ENCODE results near the gene CTPS1. TPM values are rescaled to one million over a fixed set of nuclear protein-coding genes. Genes with fewer than 3 reads are reported as not detected.

Gene CTPS1
- polyA plus RNA-seq, 1 donor (not counting 4 experiments of a cell fraction or from before 2014, with no cell fraction given): 43.3 TPM

DNA sequence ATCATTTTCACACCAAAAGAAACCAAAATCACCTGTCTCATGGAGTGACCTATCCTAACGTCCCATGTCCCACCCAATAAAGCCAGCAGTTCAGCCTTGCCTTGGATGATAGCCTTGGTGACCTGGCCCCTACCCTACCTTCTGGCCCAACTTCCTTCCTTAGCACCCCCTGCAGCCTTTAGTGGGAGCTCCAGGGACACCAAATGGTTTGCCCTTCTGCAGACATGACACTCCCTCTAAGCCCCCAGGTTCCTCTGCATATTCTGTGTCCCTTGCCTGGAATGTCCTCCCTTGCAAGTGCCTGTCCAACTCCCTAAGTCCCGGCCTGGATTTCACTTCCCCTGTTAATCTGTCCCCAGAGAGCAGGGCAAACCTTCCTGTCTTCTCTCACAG, 39.9 kb downstream of the CTPS1 start:
- no peak overlapping the region for H3K9ac ChIP-seq (ENCODE audit: control insufficient read depth, extremely low read depth, insufficient read depth, low read length)
- DNase-seq (ENCODE audit: low read depth, low spot score): no peak
- no peaks in the 10 kb centered on the region for H3K27me3 ChIP-seq (ENCODE audit: control insufficient read depth, extremely low read depth, insufficient read depth, low read length)
- no peak overlapping the region for H3K4me2 ChIP-seq (ENCODE audit: control insufficient read depth, extremely low read depth, insufficient read depth, low read depth, low read length)
- H3K9me1 ChIP-seq (ENCODE audit: control insufficient read depth, extremely low read depth, insufficient read depth, low read length): peaks cover 2% of the 10 kb centered on the region
- H3K27ac ChIP-seq (ENCODE audit: control insufficient read depth, insufficient read depth, low read length): no peak overlapping the region
- no peak for TF ChIP-seq CTCF (optimal IDR thresholded peaks at IDR 0.05 in 1 of 3, IDR thresholded peaks at IDR 0.05 in 1 of 3, conservative IDR thresholded peaks at IDR 0.05 in 1 of 3; ENCODE audit: extremely low read depth in 1 of 3, insufficient read depth in 2 of 3, low read length in 3 of 3)
- TF ChIP-seq EZH2 (IDR thresholded peaks at IDR 0.05; ENCODE audit: low read length): no peak
- no peak for FAIRE-seq
- dilution Hi-C loops (cut with MboI; ENCODE audit: extremely low pct_ligation_motif_present, low sequenced_read_pairs): no loop called here
- no peak overlapping the region for H2AFZ ChIP-seq (ENCODE audit: control insufficient read depth, low read length)
- H3K36me3 ChIP-seq (ENCODE audit: control insufficient read depth in 2 of 2, extremely low read depth in 1 of 2, insufficient read depth in 2 of 2, low read length in 2 of 2): peaks cover 22 to 35% of the 10 kb centered on the region in 2 experiments
- H3K4me3 ChIP-seq (ENCODE audit: control insufficient read depth in 2 of 3, extremely low read depth in 1 of 3, insufficient read depth in 2 of 3, low read depth in 1 of 3, low read length in 3 of 3): no peak overlapping the region
- no peaks in the 10 kb centered on the region for H3K79me2 ChIP-seq (ENCODE audit: control insufficient read depth, insufficient read depth, low read length)
- H3K9me3 ChIP-seq (ENCODE audit: control insufficient read depth, low read depth, low read length): no peaks in the 10 kb centered on the region
- H4K20me1 ChIP-seq (ENCODE audit: control insufficient read depth, extremely low read depth, insufficient read depth, low read length): peaks cover 9% of the 10 kb centered on the region
- no peaks in the 10 kb centered on the region for H3K4me1 ChIP-seq (ENCODE audit: control insufficient read depth, extremely low read depth, insufficient read depth, low read length)

- H3K9ac ChIP-seq (ENCODE audit: control insufficient read depth, extremely low read depth, insufficient read depth, low read length): no peak overlapping the region
- H3K27me3 ChIP-seq (ENCODE audit: control insufficient read depth, extremely low read depth, insufficient read depth, low read length): no peaks in the 10 kb centered on the region
- no peak for TF ChIP-seq EZH2 (IDR thresholded peaks at IDR 0.05; ENCODE audit: low read length)
- H3K4me1 ChIP-seq (ENCODE audit: control insufficient read depth, extremely low read depth, insufficient read depth, low read length): no peaks in the 10 kb centered on the region
- no peaks in the 10 kb centered on the region for H3K9me3 ChIP-seq (ENCODE audit: control insufficient read depth, low read depth, low read length)
- no peak overlapping the region for H2AFZ ChIP-seq (ENCODE audit: control insufficient read depth, low read length)
- H3K36me3 ChIP-seq (ENCODE audit: control insufficient read depth in 2 of 2, extremely low read depth in 1 of 2, insufficient read depth in 2 of 2, low read length in 2 of 2): peaks cover 19 to 30% of the 10 kb centered on the region in 2 experiments
- no peak overlapping the region for H3K4me3 ChIP-seq (ENCODE audit: control insufficient read depth in 2 of 3, extremely low read depth in 1 of 3, insufficient read depth in 2 of 3, low read depth in 1 of 3, low read length in 3 of 3)
- H3K79me2 ChIP-seq (ENCODE audit: control insufficient read depth, insufficient read depth, low read length): no peaks in the 10 kb centered on the region
- dilution Hi-C loops (cut with MboI; ENCODE audit: extremely low pct_ligation_motif_present, low sequenced_read_pairs): no loop called here
- FAIRE-seq (no peak), DNase-seq (ENCODE audit: low read depth, low spot score) (no peak)
- no peak overlapping the region for H3K4me2 ChIP-seq (ENCODE audit: control insufficient read depth, extremely low read depth, insufficient read depth, low read depth, low read length)
- H3K27ac ChIP-seq (ENCODE audit: control insufficient read depth, insufficient read depth, low read length): no peak overlapping the region
- H4K20me1 ChIP-seq (ENCODE audit: control insufficient read depth, extremely low read depth, insufficient read depth, low read length): peaks cover 9% of the 10 kb centered on the region
- peaks cover 2% of the 10 kb centered on the region for H3K9me1 ChIP-seq (ENCODE audit: control insufficient read depth, extremely low read depth, insufficient read depth, low read length)
These were observed 40.6 kb downstream of the CTPS1 start for GRCh38 chr1:41020109-41020576.

DNA sequence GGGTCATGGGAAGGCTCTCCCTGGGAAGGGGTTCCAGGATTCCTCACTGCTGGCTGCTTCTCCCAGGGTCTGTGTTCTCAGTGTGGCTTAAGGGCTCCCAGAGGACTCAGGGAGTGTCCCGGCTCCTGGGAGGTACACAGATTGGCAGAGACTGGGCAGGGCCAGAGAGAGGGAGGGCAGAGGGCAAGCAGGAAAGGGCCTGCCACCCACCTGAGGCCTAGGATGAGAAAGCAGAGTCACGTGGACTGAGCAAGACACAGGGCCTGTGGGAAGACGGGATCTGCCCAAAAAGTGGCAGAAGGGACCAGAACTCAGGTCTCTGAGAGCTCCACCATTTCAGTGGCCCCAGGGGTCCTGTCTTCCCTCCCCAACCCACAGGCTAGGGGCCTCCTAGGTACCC, 41.2 kb downstream of the CTPS1 start:
- Histone ChIP-seq H3K4me3 (ENCODE audit: control insufficient read depth in 2 of 3, extremely low read depth in 1 of 3, insufficient read depth in 2 of 3, low read depth in 1 of 3, low read length in 3 of 3) (no peak overlapping the region), H3K4me1 (ENCODE audit: control insufficient read depth, extremely low read depth, insufficient read depth, low read length) (no peaks in the 10 kb centered on the region), H2AFZ (ENCODE audit: control insufficient read depth, low read length) (no peak overlapping the region), H3K9me3 (ENCODE audit: control insufficient read depth, low read depth, low read length) (no peaks in the 10 kb centered on the region), H3K27ac (ENCODE audit: control insufficient read depth, insufficient read depth, low read length) (no peak overlapping the region), H3K27me3 (ENCODE audit: control insufficient read depth, extremely low read depth, insufficient read depth, low read length) (no peaks in the 10 kb centered on the region), H4K20me1 (ENCODE audit: control insufficient read depth, extremely low read depth, insufficient read depth, low read length) (peaks cover 9% of the 10 kb centered on the region), H3K79me2 (ENCODE audit: control insufficient read depth, insufficient read depth, low read length) (no peaks in the 10 kb centered on the region), H3K36me3 (ENCODE audit: control insufficient read depth in 2 of 2, extremely low read depth in 1 of 2, insufficient read depth in 2 of 2, low read length in 2 of 2) (peaks cover 15 to 30% of the 10 kb centered on the region in 2 experiments), H3K4me2 (ENCODE audit: control insufficient read depth, extremely low read depth, insufficient read depth, low read depth, low read length) (no peak overlapping the region), H3K9me1 (ENCODE audit: control insufficient read depth, extremely low read depth, insufficient read depth, low read length) (peaks cover 2% of the 10 kb centered on the region), H3K9ac (ENCODE audit: control insufficient read depth, extremely low read depth, insufficient read depth, low read length) (no peak overlapping the region)
- DNase-seq (ENCODE audit: low read depth, low spot score): no peak
- no peak for FAIRE-seq
- TF ChIP-seq EZH2 (IDR thresholded peaks at IDR 0.05; ENCODE audit: low read length) (no peak), CTCF (optimal IDR thresholded peaks at IDR 0.05 in 1 of 3, IDR thresholded peaks at IDR 0.05 in 1 of 3, conservative IDR thresholded peaks at IDR 0.05 in 1 of 3; ENCODE audit: extremely low read depth in 1 of 3, insufficient read depth in 2 of 3, low read length in 3 of 3) (no peak)
- dilution Hi-C loops (cut with MboI; ENCODE audit: extremely low pct_ligation_motif_present, low sequenced_read_pairs): no loop called here

Measured in keratinocyte (primary cell).